ENCODE results near the gene NFIB.

DNA sequence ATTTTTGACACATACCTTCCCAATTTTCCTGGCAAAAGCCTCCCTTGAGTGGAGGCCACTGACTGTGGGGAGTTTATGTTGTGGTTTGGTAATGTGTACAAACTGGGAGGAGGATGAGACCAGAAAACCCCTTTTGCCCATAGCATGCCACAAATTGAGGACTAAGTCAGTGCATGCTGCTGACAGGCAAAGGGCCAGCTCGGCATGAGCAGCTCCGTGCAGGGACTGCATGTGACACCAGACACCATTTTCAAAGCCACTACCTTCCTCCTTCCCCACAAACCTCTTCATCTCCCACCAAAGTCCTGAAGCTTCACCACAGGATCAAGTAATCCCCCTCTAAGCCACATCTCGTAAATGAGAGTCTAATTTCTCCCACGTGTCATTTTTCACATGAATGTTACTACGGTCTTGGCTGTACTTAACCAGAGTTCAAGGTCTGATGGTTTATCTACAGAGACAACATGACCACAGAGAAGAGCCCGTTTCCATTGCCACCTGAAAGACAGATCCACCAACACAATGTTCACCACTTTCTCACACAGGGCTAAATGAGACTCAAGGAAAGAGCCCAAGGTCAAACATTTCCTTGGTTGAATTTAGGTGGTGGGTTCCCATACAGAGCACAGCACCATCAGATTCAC lies 106.5 kb downstream of the NFIB start:
- TF ChIP-seq, protein P1, sequence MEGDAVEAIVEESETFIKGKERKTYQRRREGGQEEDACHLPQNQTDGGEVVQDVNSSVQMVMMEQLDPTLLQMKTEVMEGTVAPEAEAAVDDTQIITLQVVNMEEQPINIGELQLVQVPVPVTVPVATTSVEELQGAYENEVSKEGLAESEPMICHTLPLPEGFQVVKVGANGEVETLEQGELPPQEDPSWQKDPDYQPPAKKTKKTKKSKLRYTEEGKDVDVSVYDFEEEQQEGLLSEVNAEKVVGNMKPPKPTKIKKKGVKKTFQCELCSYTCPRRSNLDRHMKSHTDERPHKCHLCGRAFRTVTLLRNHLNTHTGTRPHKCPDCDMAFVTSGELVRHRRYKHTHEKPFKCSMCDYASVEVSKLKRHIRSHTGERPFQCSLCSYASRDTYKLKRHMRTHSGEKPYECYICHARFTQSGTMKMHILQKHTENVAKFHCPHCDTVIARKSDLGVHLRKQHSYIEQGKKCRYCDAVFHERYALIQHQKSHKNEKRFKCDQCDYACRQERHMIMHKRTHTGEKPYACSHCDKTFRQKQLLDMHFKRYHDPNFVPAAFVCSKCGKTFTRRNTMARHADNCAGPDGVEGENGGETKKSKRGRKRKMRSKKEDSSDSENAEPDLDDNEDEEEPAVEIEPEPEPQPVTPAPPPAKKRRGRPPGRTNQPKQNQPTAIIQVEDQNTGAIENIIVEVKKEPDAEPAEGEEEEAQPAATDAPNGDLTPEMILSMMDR (conservative IDR thresholded peaks at IDR 0.05; ENCODE audit: low read length), result no peak
- TF ChIP-seq EZH2phosphoT487 (IDR thresholded peaks at IDR 0.05; ENCODE audit: borderline replicate concordance), result no peak
